Brain microvascular endothelial cell (primary cell): Measurements from ENCODE around the gene PGAM5.

Experiments
- DNase-seq: peaks from one replicate; pipeline ENCODE4 v3.0.0-alpha.2; 2020
- H3K27ac ChIP-seq: fragments of 250-450 bp; sonication (Bioruptor Pico); 2 replicates; pipeline ENCODE4 v1.5.1; 2020; ENCODE audit warnings: mild to moderate bottlenecking, moderate library complexity
- H3K27me3 ChIP-seq: fragments of 250-450 bp; sonication (Bioruptor Pico); replicated peaks from 2 replicates; pipeline ENCODE4 v1.5.1; 2020; ENCODE audit warnings: mild to moderate bottlenecking
- H3K36me3 ChIP-seq: fragments of 250-450 bp; sonication (Bioruptor Pico); replicated peaks from 2 replicates; pipeline ENCODE4 v1.5.1; 2020; ENCODE audit warnings: mild to moderate bottlenecking
- H3K4me3 ChIP-seq: 2 replicates; pipeline ENCODE4 v1.5.1; 2011; ENCODE audit warnings: low read depth, mild to moderate bottlenecking, control low read depth, low read length, moderate library complexity
- CTCF ChIP-seq: IDR thresholded peaks from 2 replicates; pipeline ENCODE4 v1.5.1; 2011; ENCODE audit warnings: low read depth, mild to moderate bottlenecking, moderate library complexity, low read length, control low read depth, inconsistent platforms; ENCODE audit errors: missing control alignments
- in situ Hi-C: cut with HindIII; loops from 2 replicates; pipeline ENCODE4 v1.10.0; 2017; ENCODE audit warnings: low sequenced_read_pairs, low pct_ligation_motif_present

PGAM5 gene

DNA sequence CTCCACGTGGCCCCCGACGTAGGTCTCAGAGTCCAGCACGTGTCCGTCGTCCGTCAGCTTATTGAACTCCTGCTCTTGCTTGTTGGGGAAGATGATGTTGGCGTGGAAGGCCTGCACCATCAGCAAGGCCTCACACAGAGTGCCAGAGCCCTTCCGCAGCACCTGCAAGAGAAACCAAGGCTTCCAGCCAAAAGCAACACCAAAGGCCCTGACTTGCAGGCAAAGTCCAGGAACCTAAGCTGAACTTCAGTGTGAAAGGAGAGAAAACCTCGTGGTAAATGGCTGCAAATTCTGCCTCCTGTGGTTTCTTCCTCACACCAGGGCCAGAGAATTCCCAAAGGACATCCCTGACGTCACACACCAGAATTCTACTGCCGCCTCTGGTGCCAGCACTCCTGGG, 38.0 kb upstream of the PGAM5 start:
- no peak for TF ChIP-seq CTCF
- in situ Hi-C loops, result no loop called here

GRCh38 chr12:132673288-132674179, 37.1 kb upstream of the PGAM5 start:
- Histone ChIP-seq H3K36me3 (peaks cover 4% of the 10 kb centered on the region), H3K27ac (no peak overlapping the region), H3K27me3 (no peaks in the 10 kb centered on the region), H3K4me3 (no peak overlapping the region)
- in situ Hi-C loops, result no loop called here
- TF ChIP-seq CTCF, result no peak
- no peak for DNase-seq

More for the DNA sequence above, 38.0 kb upstream of the PGAM5 start:
- DNase-seq, result no peak
- no peaks in the 10 kb centered on the region for H3K27me3 ChIP-seq
- no peak overlapping the region for H3K4me3 ChIP-seq
- peaks cover 8% of the 10 kb centered on the region for H3K36me3 ChIP-seq
- no peak overlapping the region for H3K27ac ChIP-seq

- no peak overlapping the region for H3K27ac ChIP-seq
- no peak overlapping the region for H3K4me3 ChIP-seq
- TF ChIP-seq CTCF, result no peak
- no peak for DNase-seq
- H3K27me3 ChIP-seq, result no peaks in the 10 kb centered on the region
- in situ Hi-C loops, result no loop called here
- H3K36me3 ChIP-seq, result peaks cover 2% of the 10 kb centered on the region
Measured at GRCh38 chr12:132674561-132674960, 36.1 kb upstream of the PGAM5 start.

DNA sequence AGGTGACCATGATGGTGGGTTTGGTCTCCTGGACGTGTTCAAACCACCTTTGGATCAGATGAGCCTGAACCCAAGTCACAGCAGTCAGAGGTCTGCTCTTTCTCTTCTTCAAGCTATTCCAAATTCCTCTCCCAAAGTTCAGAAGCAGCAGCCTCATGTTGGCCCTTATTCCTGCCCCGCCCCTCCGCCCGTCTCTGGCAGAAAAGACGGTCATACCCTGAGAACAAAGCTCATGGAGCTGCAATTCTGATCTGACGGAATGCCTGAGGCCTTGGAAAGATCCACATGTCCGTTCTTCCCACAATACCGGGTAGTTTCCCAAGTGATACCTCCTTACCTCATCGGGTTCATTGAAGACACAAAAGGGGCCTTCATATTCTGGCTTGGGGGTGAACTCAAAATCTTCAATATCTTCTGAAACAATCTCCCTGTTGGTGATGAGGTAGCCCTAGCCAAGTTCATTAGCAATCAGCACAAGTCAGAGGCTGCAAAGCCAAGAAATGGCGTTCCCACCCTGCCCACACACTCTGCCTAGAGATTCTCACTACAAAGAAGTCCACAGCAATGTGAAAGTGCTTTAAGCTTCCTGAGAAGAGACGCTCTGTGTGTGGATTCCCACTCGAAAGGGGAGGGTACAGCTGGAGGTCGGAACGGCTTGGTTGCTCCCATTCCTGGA, 34.7 kb upstream of the PGAM5 start:
- no peaks in the 10 kb centered on the region for H3K27me3 ChIP-seq
- no peak overlapping the region for H3K27ac ChIP-seq
- in situ Hi-C loops, result no loop called here
- no peak for TF ChIP-seq CTCF
- no peak overlapping the region for H3K4me3 ChIP-seq
- no peak for DNase-seq
- H3K36me3 ChIP-seq, result no peaks in the 10 kb centered on the region

- H3K27ac ChIP-seq, result no peak overlapping the region
- in situ Hi-C loops, result no loop called here
- no peak for TF ChIP-seq CTCF
- no peak for DNase-seq
- no peaks in the 10 kb centered on the region for H3K36me3 ChIP-seq
- H3K4me3 ChIP-seq, result no peak overlapping the region
- no peaks in the 10 kb centered on the region for H3K27me3 ChIP-seq
Measured at GRCh38 chr12:132677492-132677891, 33.1 kb upstream of the PGAM5 start.
